NB4 (cell line): ENCODE results near the gene CNGA3.
"Not testable (repeated sequence)": the region's sequence is repeated elsewhere in the genome, so short reads cannot be mapped to it uniquely, and the experiment has no call there.

Source experiments
- DNase-seq: peaks from one replicate; pipeline ENCODE4 v3.0.0; 2010; ENCODE audit warnings: low read depth
- H3K4me3 ChIP-seq: one replicate; pipeline ENCODE4 v1.5.1; 2011; ENCODE audit warnings: mild to moderate bottlenecking, low read depth, low read length, moderate library complexity
- CTCF ChIP-seq: IDR thresholded peaks from one replicate; pipeline ENCODE4 v1.5.1; 2012; ENCODE audit warnings: low read depth, low read length
- MYC ChIP-seq: IDR thresholded peaks from 2 replicates; pipeline ENCODE4 v1.6.1; 2011; ENCODE audit warnings: low read depth, low read length
- POLR2A ChIP-seq: IDR thresholded peaks from 2 replicates; pipeline ENCODE4 v1.6.1; 2011; ENCODE audit warnings: mild to moderate bottlenecking; ENCODE audit not compliant: insufficient read length; ENCODE audit errors: extremely low read depth
- TF ChIP-seq, protein P1 (sequence below): IDR thresholded peaks from 2 replicates; pipeline ENCODE4 v1.6.1; 2011; ENCODE audit warnings: low read depth, low read length

CNGA3 gene

GRCh38 chr2:98433363-98433964 is 87.2 kb downstream of the CNGA3 start:
- DNase-seq: no peak
- no peak for TF ChIP-seq CTCF
- no peak for TF ChIP-seq POLR2A
- no peak for TF ChIP-seq MYC
- TF ChIP-seq, protein P1, sequence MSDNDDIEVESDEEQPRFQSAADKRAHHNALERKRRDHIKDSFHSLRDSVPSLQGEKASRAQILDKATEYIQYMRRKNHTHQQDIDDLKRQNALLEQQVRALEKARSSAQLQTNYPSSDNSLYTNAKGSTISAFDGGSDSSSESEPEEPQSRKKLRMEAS: no peak
- no peak overlapping the region for H3K4me3 ChIP-seq

DNA sequence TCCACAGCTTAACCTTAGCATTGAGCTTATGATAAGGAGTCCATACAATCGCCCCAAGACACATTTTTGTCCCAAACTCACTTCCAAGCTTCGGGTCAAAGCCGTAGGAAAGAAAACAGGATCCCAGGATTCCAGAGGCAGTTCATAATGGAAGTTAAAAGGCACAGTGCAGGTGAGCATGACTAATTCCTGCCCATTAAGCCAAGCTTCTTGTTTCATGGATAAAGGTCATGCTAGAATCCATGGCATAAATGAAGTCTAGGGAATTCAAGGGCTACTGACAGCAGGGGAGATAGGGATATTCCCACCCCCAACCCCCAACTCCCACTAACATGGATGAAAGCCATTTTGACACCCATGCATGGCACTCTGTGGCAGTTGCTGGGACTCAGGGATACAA is 88.2 kb downstream of the CNGA3 start:
- TF ChIP-seq CTCF (no peak), MYC (no peak), POLR2A (no peak)
- TF ChIP-seq, protein P1: no peak
- DNase-seq: no peak
- H3K4me3 ChIP-seq: no peak overlapping the region

DNA sequence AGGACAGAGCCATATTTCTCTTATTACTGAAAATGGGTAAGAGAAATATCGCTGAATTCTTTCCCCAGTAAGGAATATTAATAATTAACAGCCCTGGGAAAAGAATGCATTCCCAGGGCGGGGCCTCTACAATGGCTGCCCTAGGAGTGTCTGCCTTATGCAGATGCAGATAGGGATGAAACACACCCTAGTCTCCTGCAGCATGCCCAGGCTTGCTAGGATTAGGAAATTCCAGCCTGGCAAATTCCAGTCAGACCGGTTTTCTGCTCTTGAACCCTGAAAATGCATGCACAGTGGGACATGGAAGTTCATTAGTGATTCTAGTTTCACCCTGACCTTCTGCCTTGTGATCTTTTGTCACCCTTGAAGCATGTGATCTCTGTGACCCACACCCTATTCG is 89.4 kb downstream of the CNGA3 start:
- not testable (repeated sequence) for H3K4me3 ChIP-seq, DNase-seq

DNA sequence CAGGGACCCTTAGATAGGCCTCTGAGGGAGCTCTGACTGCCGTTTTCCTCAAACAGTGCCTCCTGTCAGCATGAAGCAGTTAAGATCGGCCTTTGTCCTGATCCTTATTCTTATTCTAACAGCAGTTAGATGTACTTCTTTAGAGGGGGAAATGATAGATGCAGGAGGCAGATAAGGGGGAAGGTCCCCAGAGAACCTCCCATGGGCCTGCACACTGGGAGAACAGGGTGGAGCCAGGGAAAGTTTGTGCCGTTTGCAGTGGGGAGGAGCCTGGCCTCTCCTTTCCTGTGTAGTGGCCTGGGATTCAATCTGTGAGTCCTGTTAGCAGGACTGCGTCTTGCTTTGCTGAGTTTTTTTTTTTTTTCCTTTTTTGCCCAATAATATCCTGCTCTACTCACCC is 90.5 kb downstream of the CNGA3 start:
- TF ChIP-seq MYC: no peak
- no peak for TF ChIP-seq POLR2A
- no peak overlapping the region for H3K4me3 ChIP-seq
- peak; percentile 45 for DNase-seq

DNA sequence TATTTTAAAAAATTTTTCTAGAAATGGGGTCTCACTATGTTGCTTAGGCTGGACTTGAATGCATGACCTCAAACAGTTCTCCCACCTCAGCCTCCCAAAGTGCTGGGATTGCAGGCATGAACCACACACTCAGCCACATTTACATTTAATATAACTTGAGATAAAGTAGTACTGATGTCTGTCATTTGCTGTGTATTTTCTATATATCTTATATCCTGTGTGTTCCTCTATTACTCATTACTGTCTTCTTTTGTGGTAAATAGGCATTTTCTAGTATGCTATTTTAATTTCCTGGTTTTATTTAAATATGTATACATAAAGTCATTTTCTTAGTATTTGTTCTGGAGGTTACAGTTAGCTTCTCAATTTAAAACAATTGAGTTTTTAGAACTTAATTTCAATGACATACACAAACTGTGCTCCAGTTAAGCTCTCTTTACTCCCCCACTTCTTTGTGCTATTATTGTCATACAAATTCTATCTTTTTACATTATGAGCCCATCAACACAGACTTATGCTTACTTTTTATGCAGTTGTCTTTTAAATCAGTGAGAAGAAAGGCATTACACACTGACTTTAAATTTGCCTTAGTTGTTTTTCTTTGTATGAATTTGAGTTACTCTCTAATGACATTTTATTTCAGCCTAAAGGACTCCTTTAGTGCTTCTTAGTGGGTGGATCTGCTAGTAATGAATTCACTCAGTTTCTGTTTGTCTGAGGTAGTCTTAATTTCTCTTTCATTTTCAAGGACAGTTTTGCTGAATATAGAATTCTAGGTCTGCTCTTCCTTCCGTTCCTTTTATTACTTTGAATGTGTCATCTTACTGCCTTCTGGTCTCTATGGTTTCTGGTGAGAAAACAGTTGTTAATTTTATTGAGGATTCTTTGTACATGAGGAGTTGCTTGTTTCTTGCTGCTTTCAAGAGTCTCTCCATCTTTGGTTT is 92.2 kb downstream of the CNGA3 start:
- TF ChIP-seq POLR2A (no peak), CTCF (no peak), MYC (no peak)
- TF ChIP-seq, protein P1: no peak
- no peak for DNase-seq

DNA sequence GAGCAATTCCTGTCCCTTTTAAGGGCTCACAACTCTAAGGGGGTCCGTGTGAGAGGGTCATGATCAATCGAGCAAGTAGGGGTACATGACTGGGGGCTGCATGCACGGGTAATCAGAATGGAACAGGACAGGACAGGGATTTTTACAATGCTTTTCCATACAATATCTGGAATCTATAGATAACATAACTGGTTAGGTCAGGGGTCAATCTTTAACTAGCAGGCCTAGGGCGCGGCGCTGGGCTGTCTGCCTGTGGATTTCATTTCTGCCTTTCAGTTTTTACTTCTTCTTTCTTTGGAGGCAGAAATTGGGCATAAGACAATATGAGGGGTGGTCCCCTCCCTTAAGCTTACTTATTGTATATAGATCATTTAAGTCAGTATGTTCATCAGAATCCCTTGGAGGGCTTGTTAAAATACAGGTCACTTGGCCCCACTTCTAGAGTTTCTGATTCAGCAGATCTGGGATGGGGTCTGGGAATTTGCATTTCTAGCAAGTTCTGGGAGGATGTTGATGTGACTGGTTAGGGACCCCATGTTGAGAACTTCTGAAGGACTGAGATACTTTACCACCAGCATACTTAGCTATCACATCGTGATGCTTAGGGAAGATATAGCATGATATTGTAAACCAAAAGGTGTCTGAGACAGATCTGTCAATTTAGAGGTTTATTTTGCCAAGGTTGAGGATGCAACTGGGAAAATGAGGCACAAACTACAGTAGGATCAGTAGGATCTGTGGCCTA is 95.6 kb downstream of the CNGA3 start:
- DNase-seq: no peak
- TF ChIP-seq, protein P1: no peak
- TF ChIP-seq CTCF: no peak
- TF ChIP-seq POLR2A: no peak
- no peak for TF ChIP-seq MYC
- no peak overlapping the region for H3K4me3 ChIP-seq

More for the DNA sequence above, 92.2 kb downstream of the CNGA3 start:
- no peak overlapping the region for H3K4me3 ChIP-seq
